ENCODE measurements around the gene FOXP1.
"Not testable (repeated sequence)": the region's sequence is repeated elsewhere in the genome, so short reads cannot be mapped to it uniquely, and the experiment has no call there.

The FOXP1 gene

GRCh38 chr3:70979983-70980645 lies 603.4 kb downstream of the FOXP1 start:
- peaks cover 35% of the 10 kb centered on the region for H3K36me3 ChIP-seq (replicated peaks)
- in situ Hi-C loops (cut with HindIII; ENCODE audit: low pct_ligation_motif_present, low sequenced_read_pairs), result no loop called here
- peak overlapping the region; percentile 25 for H3K27ac ChIP-seq
- peak; percentile 43 for DNase-seq
- no peak overlapping the region for H3K4me3 ChIP-seq (ENCODE audit: low read depth, low read length)
- no peaks in the 10 kb centered on the region for H3K27me3 ChIP-seq (replicated peaks)
- TF ChIP-seq CTCF (IDR thresholded peaks at IDR 0.05; ENCODE audit: low read depth, low read length, missing control alignments), result no peak

- peaks cover 31% of the 10 kb centered on the region for H3K36me3 ChIP-seq (replicated peaks)
- in situ Hi-C loops (cut with HindIII; ENCODE audit: low pct_ligation_motif_present, low sequenced_read_pairs), result no loop called here
- no peak for TF ChIP-seq CTCF (IDR thresholded peaks at IDR 0.05; ENCODE audit: low read depth, low read length, missing control alignments)
Measured at GRCh38 chr3:70977712-70978111, 605.8 kb downstream of the FOXP1 start.

GRCh38 chr3:70975981-70976380 lies 607.5 kb downstream of the FOXP1 start:
- H3K4me3 ChIP-seq (ENCODE audit: low read depth, low read length); H3K27ac ChIP-seq; DNase-seq; in situ Hi-C loops (cut with HindIII; ENCODE audit: low pct_ligation_motif_present, low sequenced_read_pairs); H3K27me3 ChIP-seq (replicated peaks): not testable (repeated sequence)
- peaks cover 46% of the 10 kb centered on the region for H3K36me3 ChIP-seq (replicated peaks)

More at GRCh38 chr3:70977712-70978111, 605.8 kb downstream of the FOXP1 start:
- DNase-seq, result no peak
- no peak overlapping the region for H3K4me3 ChIP-seq (ENCODE audit: low read depth, low read length)
- H3K27ac ChIP-seq, result no peak overlapping the region
- no peaks in the 10 kb centered on the region for H3K27me3 ChIP-seq (replicated peaks)

- no peaks in the 10 kb centered on the region for H3K27me3 ChIP-seq (replicated peaks)
- H3K27ac ChIP-seq, result no peak overlapping the region
- in situ Hi-C loops (cut with HindIII; ENCODE audit: low pct_ligation_motif_present, low sequenced_read_pairs), result no loop called here
- no peak for DNase-seq
- TF ChIP-seq CTCF (IDR thresholded peaks at IDR 0.05; ENCODE audit: low read depth, low read length, missing control alignments), result no peak
- peaks cover 56% of the 10 kb centered on the region for H3K36me3 ChIP-seq (replicated peaks)
- no peak overlapping the region for H3K4me3 ChIP-seq (ENCODE audit: low read depth, low read length)
Measured at GRCh38 chr3:70974747-70975146, 608.8 kb downstream of the FOXP1 start.

- no peak for DNase-seq
- no peak for TF ChIP-seq CTCF (IDR thresholded peaks at IDR 0.05; ENCODE audit: low read depth, low read length, missing control alignments)
- Histone ChIP-seq H3K36me3 (replicated peaks) (peaks cover 64% of the 10 kb centered on the region), H3K4me3 (ENCODE audit: low read depth, low read length) (no peak overlapping the region), H3K27ac (no peak overlapping the region), H3K27me3 (replicated peaks) (no peaks in the 10 kb centered on the region)
- in situ Hi-C loops (cut with HindIII; ENCODE audit: low pct_ligation_motif_present, low sequenced_read_pairs), result no loop called here
Measured at GRCh38 chr3:70973558-70973957, 610.0 kb downstream of the FOXP1 start.

GRCh38 chr3:70972855-70973254 lies 610.7 kb downstream of the FOXP1 start:
- Histone ChIP-seq H3K36me3 (replicated peaks) (peaks cover 66% of the 10 kb centered on the region), H3K4me3 (ENCODE audit: low read depth, low read length) (no peak overlapping the region), H3K27ac (no peak overlapping the region), H3K27me3 (replicated peaks) (no peaks in the 10 kb centered on the region)
- in situ Hi-C loops (cut with HindIII; ENCODE audit: low pct_ligation_motif_present, low sequenced_read_pairs), result no loop called here
- no peak for DNase-seq
- no peak for TF ChIP-seq CTCF (IDR thresholded peaks at IDR 0.05; ENCODE audit: low read depth, low read length, missing control alignments)
